Duodenal mucosa (tissue), 2 donors: ENCODE results near the gene FAH.

Source experiments
- H3K27ac ChIP-seq: one replicate; pipeline ENCODE4 v1.7.0; 2013; ENCODE audit warnings: low read depth, low read length
- H3K27me3 ChIP-seq, 2 donors: one replicate each; pipeline ENCODE4 v1.7.0; 2013; ENCODE audit warnings: low read length in 2 of 2, control low read depth in 1 of 2; ENCODE audit not compliant: insufficient read depth in 2 of 2, control insufficient read depth in 1 of 2
- H3K36me3 ChIP-seq, 2 donors: one replicate each; pipeline ENCODE4 v1.7.0; 2013; ENCODE audit warnings: low read length in 2 of 2, control low read depth in 1 of 2; ENCODE audit not compliant: insufficient read depth in 2 of 2, control insufficient read depth in 1 of 2
- H3K4me1 ChIP-seq, 2 donors: one replicate each; pipeline ENCODE4 v1.7.0; 2013; ENCODE audit warnings: low read length in 2 of 2, control low read depth in 1 of 2; ENCODE audit not compliant: insufficient read depth in 2 of 2, control insufficient read depth in 1 of 2
- H3K4me3 ChIP-seq, 2 donors: one replicate each; pipeline ENCODE4 v1.7.0; 2013; ENCODE audit warnings: low read length in 2 of 2, low read depth in 1 of 2
- H3K9ac ChIP-seq, 2 donors: one replicate each; pipeline ENCODE4 v1.7.0; 2013; ENCODE audit warnings: low read length in 2 of 2, low read depth in 1 of 2
- H3K9me3 ChIP-seq, 2 donors: one replicate each; pipeline ENCODE4 v1.7.0; 2013; ENCODE audit warnings: low read length in 2 of 2, control low read depth in 1 of 2; ENCODE audit not compliant: control insufficient read depth in 1 of 2

Gene FAH

DNA sequence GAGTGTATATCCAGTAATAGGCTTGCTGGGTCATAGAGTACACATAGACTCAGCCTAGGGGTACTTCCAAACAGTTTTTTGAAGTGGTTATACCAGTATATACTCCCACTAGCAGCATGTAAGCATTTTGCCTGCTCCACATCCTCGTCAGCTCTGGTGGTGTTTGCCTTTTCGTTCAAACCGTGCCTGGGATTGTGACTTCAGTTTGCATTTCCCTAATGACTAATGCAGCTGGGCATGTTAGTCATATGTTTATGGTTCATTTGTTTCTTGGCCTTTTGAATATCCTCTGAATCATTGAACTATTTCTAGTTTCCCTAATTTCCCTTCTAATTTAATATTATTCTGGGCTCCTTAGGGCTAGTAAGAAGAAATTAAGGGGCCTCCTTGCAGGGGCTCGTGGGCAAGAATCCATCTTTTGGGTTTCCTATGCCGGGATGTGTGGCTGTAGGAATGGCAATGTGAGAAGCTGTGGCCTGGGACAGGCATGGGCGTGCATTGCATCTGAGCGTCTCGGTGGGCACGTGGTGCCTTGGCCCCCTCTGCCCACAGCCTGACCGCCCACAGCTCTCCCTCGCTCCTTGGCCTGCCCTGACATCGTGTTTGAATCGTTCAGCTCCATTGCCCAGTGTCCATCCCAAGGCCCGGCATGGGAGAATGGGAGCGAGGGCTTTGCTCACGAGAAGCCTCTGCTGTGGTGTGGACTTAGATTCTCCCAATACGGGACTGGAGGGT, 26.4 kb downstream of the FAH start:
- H3K27ac ChIP-seq, result no peak overlapping the region

DNA sequence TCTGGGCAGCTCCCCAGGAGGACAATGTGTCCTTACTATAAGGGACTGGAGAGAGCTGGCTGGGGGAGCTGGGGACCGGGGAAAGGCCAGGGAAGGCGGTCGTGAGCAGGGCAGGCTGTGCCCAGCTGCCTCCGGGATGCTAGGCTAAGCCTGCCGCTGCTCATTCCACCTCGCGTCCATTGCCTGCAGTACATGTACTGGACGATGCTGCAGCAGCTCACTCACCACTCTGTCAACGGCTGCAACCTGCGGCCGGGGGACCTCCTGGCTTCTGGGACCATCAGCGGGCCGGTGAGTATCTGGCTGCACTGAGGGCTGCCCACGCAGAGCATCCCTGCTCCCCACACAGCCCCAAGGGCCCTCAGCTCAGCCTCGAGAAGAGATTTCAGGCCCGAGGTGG, 27.1 kb downstream of the FAH start:
- H3K9me3 ChIP-seq, result no peaks in the 10 kb centered on the region
- peaks cover 10 to 71% of the 10 kb centered on the region in 2 donors for H3K36me3 ChIP-seq
- H3K27ac ChIP-seq, result no peak overlapping the region
- H3K4me3 ChIP-seq, result no peak overlapping the region
- no peaks in the 10 kb centered on the region for H3K4me1 ChIP-seq
- H3K27me3 ChIP-seq, result no peaks in the 10 kb centered on the region
- no peak overlapping the region for H3K9ac ChIP-seq

More for the DNA sequence above, 26.4 kb downstream of the FAH start:
- Histone ChIP-seq H3K9me3 (no peaks in the 10 kb centered on the region), H3K27me3 (no peaks in the 10 kb centered on the region), H3K4me1 (no peaks in the 10 kb centered on the region), H3K4me3 (no peak overlapping the region), H3K36me3 (peaks cover 14 to 66% of the 10 kb centered on the region in 2 donors), H3K9ac (no peak overlapping the region)

DNA sequence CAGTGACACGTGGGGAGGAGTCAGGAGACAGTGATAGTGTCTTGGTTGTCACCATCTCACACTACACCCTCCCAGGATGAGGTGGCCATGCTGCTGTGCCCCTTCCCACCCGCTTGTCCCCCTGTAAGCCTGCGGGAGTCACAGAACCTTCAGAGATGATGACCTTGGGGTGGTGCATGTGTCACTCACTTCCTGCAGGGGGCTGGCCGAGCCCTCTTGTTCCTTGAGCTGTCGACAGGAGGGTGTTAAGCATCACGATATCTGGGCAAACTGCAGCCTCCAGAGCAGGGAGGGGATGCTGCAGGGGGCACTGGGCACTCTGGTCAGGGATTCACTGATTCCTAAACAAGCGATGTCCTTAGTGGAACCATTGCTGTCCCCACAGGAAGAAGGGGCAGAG, 27.7 kb downstream of the FAH start:
- no peak overlapping the region for H3K27ac ChIP-seq
- H3K9ac ChIP-seq, result no peak overlapping the region
- no peaks in the 10 kb centered on the region for H3K4me1 ChIP-seq
- H3K36me3 ChIP-seq, result peaks cover 5 to 71% of the 10 kb centered on the region in 2 donors
- H3K9me3 ChIP-seq, result no peaks in the 10 kb centered on the region
- no peak overlapping the region for H3K4me3 ChIP-seq
- H3K27me3 ChIP-seq, result no peaks in the 10 kb centered on the region

DNA sequence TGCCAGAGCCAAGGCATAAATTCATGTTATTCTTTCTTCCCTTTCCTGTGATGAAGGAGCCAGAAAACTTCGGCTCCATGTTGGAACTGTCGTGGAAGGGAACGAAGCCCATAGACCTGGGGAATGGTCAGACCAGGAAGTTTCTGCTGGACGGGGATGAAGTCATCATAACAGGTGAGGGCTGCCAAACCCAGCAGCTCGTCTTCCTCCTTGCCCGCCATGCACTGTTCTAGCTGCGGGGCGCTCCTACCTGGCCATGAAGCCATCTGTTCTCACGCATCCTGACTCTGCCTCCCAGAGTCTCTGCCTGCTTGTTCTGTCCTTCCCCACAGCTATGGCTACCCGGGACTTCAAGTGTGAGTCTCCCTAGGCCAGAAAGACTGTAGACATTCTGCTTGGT, 28.2 kb downstream of the FAH start:
- H3K4me1 ChIP-seq, result no peaks in the 10 kb centered on the region
- no peak overlapping the region for H3K27ac ChIP-seq
- no peak overlapping the region for H3K9ac ChIP-seq
- H3K36me3 ChIP-seq, result peaks cover 5 to 73% of the 10 kb centered on the region in 2 donors
- H3K27me3 ChIP-seq, result no peaks in the 10 kb centered on the region
- H3K4me3 ChIP-seq, result no peak overlapping the region
- no peaks in the 10 kb centered on the region for H3K9me3 ChIP-seq

DNA sequence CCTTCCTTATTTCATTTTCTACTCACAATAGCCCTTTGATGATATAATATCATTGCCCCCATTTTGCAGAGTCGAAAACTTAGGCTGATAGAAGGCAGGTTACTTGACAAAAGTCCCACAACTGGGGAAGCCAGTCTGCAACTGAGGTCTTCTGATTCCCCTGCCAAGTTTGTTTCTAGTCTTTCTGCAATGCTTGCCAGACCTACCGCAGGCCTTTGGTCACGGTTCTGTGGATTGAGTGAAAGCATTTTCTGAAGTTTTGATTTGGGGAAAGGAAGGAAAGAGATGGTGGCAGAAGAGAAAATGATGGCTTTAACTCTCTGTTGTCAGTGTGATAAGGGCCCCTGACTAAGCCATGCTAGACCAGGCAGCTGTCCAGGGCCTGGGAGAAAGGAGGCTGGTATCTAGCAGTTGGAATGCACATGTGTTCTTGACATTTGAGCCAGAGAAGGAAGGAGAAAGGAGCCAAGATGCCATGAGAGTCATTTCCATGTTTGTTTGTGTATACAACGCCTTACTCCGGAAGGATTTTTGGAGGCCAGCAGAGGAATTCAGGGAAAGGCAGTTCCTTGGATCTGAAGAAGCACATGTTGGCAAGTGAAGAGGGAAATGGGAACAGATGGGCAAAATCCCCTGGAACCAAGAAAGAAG, 29.9 kb downstream of the FAH start:
- Histone ChIP-seq H3K36me3 (peaks cover 5 to 75% of the 10 kb centered on the region in 2 donors), H3K9me3 (no peaks in the 10 kb centered on the region), H3K4me3 (no peak overlapping the region), H3K4me1 (no peaks in the 10 kb centered on the region), H3K27me3 (no peaks in the 10 kb centered on the region), H3K9ac (no peak overlapping the region), H3K27ac (no peak overlapping the region)

DNA sequence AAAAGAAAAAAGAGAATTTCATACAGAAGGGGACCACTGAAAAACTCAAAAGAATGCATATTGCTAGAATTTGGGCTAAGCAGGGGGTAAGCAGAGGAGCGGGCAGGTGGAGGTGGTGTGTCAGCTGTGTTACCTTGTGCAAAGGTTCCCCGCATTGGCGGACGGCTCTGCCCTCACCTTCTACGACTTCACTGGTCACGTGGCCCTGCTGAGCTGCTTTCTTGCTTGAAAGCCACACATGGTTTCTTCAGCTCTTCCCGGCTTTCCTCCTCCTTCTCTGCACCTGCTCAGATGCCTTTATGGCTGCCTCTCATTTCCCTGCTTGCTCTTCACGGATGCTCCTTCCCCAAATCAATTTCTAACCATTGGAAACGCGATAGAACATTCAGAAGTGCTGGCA, 30.5 kb downstream of the FAH start:
- H3K27ac ChIP-seq, result no peak overlapping the region
- H3K4me3 ChIP-seq, result no peak overlapping the region
- H3K4me1 ChIP-seq, result no peaks in the 10 kb centered on the region

DNA sequence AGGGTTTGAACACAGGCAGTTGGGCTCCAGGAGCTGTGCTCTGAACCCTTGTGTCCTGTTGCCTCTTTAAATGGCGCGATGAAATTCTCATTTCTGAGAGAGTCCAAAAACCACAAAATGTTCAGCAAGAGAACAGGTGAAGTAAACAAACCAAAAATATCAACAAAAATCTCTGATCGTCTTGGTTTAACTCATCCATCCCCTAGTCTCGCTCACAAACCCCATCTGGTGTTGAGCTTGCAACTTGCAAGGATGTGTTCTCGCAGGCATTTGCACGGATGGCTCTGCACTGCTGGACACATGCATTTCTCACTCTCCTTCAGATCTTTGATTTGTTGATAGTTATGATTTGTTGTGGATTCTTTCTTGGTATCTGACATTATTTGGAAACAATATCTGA, 31.1 kb downstream of the FAH start:
- H3K27me3 ChIP-seq, result no peaks in the 10 kb centered on the region
- H3K4me1 ChIP-seq, result no peaks in the 10 kb centered on the region
- no peak overlapping the region for H3K9ac ChIP-seq
- H3K4me3 ChIP-seq, result no peak overlapping the region
- no peak overlapping the region for H3K27ac ChIP-seq
- no peaks in the 10 kb centered on the region for H3K9me3 ChIP-seq
- H3K36me3 ChIP-seq, result peaks cover 5 to 74% of the 10 kb centered on the region in 2 donors

More for the DNA sequence above, 30.5 kb downstream of the FAH start:
- no peaks in the 10 kb centered on the region for H3K9me3 ChIP-seq
- no peaks in the 10 kb centered on the region for H3K27me3 ChIP-seq
- H3K36me3 ChIP-seq, result peaks cover 5 to 74% of the 10 kb centered on the region in 2 donors
- no peak overlapping the region for H3K9ac ChIP-seq

DNA sequence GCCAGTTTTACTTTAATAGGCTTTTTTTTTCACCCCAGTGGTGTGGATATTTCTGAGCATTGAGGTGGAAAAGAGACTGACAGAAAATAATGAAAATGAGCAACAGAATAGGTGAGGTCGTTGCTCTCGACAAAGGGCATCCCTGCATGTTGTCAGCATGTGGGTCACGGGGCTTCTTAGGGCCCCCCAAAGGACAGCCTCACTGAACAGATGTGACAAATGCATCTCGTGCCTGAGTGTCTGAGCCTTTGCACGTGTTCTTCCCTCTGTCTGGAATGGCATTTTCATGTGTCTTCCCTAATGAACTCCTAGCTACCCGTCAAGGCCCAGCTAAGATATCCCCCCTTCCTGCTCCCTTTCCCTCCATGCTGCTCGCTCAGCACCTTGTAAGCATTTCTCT, 31.8 kb downstream of the FAH start:
- no peaks in the 10 kb centered on the region for H3K4me1 ChIP-seq
- H3K9ac ChIP-seq, result no peak overlapping the region
- H3K36me3 ChIP-seq, result peaks cover 5 to 69% of the 10 kb centered on the region in 2 donors
- no peaks in the 10 kb centered on the region for H3K27me3 ChIP-seq
- H3K4me3 ChIP-seq, result no peak overlapping the region
- H3K27ac ChIP-seq, result no peak overlapping the region
- H3K9me3 ChIP-seq, result no peaks in the 10 kb centered on the region

DNA sequence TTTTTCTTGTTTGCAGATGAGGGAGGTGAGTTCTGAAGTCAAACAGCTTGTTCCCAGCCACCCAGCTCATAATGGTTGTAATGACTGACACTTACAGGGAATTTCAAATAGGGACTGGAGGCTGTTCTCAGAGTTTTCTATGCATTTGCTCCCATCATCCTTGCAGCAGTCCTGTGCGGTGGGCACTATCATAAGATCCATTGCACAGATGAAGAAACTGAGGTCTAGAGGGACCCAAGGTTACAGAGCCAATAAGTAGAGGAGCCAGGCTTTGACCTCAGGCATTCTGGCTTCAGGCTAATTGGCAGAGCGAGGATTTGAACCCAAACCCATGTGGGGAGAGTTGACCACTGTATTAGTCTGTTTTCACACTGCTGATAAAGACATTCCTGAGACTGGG, 32.4 kb downstream of the FAH start:
- peaks cover 5 to 64% of the 10 kb centered on the region in 2 donors for H3K36me3 ChIP-seq
- no peak overlapping the region for H3K9ac ChIP-seq
- no peak overlapping the region for H3K27ac ChIP-seq
- no peaks in the 10 kb centered on the region for H3K27me3 ChIP-seq
- no peak overlapping the region for H3K4me3 ChIP-seq
- no peaks in the 10 kb centered on the region for H3K9me3 ChIP-seq
- H3K4me1 ChIP-seq, result no peaks in the 10 kb centered on the region

DNA sequence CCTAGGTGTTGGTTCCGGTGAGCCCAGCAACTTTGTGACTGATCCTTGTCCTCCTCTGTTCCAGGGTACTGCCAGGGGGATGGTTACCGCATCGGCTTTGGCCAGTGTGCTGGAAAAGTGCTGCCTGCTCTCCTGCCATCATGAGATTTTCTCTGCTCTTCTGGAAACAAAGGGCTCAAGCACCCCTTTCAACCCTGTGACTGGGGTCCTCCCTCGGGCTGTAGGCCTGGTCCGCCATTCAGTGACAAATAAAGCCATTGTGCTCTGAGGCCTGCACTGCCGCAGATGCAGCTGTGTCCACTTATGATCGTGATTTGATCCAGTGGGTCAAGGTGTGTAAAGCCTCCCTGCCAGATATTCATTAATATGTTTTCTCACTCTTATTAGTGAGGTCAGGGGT, 33.3 kb downstream of the FAH start:
- H3K4me3 ChIP-seq, result no peak overlapping the region
- H3K36me3 ChIP-seq, result peaks cover 5 to 55% of the 10 kb centered on the region in 2 donors
- H3K27me3 ChIP-seq, result no peaks in the 10 kb centered on the region
- no peak overlapping the region for H3K27ac ChIP-seq
- H3K4me1 ChIP-seq, result no peaks in the 10 kb centered on the region
- no peaks in the 10 kb centered on the region for H3K9me3 ChIP-seq
- no peak overlapping the region for H3K9ac ChIP-seq
